Stimulated activated CD8-positive, alpha-beta memory T cell treated with anti-CD3 and anti-CD28 coated beads, Interleukin-4, amount 100 ng/mL, for 24 hours (primary cell): ENCODE measurements around the gene ERCC1.
"Not testable (repeated sequence)": the region's sequence is repeated elsewhere in the genome, so short reads cannot be mapped to it uniquely, and the experiment has no call there.

Source experiments
- DNase-seq: peaks from one replicate; pipeline ENCODE4 v3.0.0-alpha.2; 2020; ENCODE audit warnings: low read depth

ERCC1 gene

DNA sequence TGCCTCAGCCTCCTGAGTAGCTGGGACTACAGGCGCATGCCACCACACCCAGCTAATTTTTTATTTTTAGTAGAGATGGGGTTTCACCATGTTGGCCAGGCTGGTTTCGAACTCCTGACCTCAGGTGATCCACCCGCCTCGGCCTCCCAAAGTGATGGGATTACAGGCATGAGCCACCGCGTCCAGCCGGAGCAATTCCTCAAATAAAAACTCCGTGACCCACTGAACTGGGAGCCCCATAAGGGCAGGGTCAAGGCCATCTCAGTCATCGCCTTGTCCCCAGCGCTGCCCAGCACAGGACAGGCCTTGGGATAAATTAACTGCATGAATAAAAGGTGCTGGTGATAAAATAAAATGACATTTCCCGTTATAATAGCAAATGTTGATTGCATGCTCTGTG is 6.2 kb upstream of the ERCC1 start:
- DNase-seq: not testable (repeated sequence)

DNA sequence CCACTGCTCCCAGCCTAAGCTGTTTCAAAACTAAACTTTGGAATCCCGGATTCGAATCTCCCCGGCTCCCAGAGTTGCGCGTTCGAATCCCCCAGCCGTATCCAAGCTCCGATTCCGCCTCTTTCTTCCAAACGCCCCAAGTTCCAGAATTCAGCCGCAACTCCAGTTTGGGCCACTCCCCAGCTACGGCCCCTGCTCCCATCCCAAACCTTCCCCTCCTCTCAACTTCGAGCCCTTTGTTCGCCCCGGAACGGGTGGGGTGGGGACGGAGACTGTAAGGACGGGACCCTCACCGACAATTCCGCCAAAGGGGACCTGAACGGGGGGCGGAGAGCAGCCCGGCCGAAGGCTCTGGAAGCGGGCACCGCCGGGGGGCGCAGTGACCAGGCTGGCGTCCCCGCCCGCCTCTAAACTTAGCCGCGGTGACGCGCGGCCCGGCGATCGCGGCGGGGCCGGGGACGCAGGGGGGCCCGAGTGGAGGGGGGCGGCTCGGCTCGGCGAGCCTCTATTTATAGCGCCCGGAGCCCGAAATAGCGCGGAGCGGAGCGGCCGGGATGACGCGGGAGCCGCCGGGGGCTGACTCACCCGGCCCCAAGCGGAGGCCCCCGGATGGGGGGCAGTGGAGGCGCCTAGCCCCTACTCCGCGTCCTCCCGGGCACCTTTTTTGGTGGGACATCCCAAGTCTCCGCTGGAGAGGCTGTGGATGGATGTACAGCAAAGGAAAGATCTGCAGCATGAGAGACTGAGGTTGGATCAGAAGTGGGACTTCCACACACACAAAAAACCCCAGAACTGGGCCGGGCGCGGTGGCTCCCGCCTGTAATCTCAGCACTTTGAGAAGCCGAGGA is 4.9 kb upstream of the ERCC1 start:
- DNase-seq: no peak

DNA sequence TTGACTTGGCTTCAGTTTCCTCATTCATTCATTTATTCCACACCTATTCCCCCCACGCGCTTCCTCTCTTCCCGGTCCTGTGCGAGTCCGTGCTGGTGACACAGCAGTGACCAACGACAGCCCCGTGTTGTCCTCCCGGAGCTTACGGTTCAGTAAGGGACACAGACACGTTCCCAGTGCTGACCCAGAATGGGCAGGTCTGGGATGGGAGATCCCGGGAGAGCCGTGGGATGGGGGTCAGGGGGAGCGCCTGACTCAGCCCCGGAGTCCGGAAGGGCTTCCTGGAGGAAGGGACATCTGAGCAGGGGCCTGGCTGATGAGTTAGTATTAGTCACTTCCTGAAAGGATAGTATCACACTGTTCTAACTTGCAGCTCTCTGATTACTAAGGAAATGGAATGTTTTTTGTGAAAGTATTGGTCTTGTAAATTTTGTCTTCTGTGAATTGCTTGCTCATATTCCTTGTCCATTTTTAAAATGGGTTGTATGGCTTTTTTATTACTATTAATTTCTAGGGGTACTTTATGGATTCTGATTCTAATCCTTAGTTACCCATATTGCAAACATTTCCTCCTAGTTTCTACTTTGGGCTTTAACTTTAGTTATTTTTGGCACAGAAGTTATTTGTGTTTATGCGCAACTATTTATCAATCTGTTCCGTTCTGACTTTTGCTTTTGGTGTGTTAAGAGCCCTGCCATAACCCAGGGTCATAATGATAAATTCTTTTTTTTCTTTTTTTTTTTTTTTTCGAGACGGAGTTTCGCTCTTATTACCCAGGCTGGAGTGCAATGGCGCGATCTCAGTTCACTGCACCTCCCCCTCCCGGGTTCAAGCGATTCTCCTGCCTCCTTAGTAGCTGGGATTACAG is 708 bp upstream of the ERCC1 start:
- no peak for DNase-seq

DNA sequence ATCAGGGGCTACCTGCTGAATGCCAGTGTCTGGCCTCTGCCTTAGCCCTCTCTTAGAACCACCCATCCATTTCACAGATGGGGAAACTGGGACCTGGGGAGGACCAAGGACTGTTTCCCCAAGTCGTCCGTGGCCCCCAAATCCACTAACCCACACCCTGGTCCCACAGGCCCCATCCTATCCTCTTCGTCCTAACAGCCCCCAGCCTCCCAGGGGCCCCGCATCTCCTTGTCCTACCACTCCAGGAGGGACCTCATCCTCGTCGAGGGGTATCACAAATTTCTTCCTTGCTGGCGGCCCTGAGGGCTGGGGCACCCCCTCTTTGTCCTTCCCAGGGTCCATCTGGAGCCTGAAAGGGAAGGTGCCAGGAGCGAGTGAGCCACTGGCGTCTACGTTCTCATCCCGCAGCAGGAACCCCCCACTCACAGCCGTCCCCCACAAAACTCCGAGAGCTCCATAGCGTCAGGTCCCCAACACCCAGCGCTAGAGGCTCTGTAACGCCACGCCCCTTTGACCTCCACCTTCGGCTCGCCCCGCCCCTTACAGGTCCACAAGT is 606 bp downstream of the ERCC1 start:
- DNase-seq: no peak

DNA sequence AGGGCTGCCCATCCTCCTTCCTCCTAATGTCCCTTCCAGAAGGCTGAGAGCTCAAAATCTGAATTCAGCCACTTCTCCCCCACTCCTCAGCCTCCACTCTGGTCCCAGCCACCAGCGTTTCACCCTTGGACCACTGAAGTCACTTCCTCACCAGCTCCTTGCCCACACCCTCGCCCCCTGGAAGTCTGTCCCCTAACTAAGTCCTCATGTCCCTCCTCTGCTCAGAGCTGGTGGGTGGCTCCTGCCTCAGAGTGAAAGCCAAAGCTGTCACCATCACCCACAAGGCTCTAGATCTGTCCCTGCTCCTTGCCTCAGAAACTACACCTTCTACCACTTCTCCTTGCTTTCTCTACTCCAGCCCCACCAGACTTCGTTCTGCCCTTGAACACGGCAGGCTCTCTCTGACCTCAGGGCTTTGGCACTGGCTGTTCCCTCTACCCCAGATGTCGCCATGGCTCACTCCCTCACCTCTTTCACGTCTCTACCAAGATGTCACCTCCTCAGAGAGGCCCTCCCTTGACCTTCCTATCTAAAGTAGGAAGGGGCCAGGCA is 1.7 kb downstream of the ERCC1 start:
- no peak for DNase-seq

DNA sequence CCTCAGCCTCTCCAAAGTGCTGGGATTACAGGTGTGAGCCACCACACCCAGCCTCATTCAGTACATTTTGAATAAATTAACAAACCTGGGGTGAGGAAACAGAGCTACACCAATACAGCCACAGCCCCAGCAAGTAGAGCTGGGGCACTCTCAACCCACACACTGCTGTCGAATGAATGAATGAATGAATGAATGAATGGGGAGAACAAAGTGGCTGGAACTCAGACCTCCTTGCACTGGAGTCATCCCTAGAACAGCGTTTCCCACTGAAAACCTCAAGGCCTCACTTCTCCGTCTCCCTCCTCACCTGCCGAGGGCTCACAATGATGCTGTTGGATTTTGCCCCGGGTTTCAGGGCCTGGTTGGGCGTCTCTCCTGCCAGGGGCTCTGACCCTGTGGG is 2.8 kb downstream of the ERCC1 start:
- no peak for DNase-seq

DNA sequence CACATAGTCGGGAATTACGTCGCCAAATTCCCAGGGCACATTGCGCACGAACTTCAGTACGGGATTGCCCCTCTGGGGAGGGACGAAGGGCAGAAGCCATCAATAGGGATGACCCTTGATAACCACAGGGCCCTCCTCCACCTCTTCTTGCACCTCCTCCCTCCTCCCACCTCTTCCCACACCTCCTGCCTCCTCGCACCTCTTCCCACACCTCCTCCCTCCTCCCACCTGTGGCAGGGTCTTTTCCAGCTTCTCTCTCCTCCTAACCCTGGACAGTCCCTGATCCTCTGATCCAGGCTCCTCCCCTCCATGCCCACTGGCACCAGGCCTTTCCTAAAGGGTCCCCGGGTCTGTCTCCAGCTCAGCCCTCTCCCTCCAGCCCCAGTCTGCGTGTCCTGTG is 3.4 kb downstream of the ERCC1 start:
- no peak for DNase-seq

DNA sequence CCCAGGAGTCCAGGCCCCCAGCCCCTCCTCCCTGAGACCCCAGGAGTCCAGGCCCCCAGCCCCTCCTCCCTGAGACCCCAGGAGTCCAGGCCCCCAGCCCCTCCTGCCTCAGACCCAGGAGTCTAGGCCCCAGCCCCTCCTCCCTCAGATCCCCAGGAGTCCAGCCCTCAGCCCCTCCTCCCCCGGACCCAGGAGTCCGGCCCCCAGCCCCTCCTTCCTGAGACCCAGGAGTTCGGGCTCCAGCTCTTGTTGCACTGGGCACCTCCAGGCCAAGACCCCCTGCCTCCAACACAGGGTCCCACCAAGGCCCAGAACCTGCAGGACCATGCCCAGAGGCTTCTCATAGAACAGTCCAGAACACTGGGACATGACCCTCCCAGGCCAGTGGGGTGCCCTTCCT is 3.8 kb downstream of the ERCC1 start:
- DNase-seq: no peak

DNA sequence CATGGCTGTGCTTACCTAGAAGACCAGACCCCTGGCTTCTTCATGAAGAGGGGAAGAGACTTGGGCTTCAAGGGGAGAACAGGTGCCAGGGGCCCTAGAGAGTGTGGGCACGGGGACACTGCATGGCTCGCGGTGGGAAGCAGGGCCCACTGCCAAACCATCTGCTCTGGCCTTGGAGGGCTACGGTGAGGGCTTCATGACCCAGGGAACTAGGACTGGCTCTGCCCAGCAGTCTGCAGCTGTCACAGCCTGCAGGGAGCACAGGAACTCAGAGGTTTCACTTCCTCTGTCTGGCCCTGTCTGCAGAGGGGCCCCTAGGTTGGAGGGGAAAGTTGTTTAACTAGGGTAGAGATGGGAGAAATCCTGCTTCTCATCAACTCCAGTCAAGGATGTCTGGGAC is 4.3 kb downstream of the ERCC1 start:
- DNase-seq: no peak

DNA sequence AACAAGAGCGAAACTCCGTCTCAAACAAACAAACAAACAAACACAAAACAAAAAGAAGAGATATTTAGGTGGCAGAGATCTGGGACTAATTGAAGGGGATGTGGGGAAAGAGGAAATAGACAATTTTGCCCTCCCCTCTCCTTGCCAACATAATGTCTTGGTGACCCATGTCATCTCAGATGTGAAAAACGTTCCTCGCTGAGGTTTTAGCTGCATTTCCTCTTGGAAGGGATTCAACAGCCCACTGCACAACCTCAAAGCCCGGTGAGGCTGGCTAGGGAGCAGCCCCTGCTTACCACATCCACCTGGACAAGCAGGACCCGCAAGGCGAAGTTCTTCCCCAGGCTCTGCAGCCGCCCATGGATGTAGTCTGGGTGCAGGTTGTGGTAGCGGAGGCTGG is 4.9 kb downstream of the ERCC1 start:
- DNase-seq: no peak

DNA sequence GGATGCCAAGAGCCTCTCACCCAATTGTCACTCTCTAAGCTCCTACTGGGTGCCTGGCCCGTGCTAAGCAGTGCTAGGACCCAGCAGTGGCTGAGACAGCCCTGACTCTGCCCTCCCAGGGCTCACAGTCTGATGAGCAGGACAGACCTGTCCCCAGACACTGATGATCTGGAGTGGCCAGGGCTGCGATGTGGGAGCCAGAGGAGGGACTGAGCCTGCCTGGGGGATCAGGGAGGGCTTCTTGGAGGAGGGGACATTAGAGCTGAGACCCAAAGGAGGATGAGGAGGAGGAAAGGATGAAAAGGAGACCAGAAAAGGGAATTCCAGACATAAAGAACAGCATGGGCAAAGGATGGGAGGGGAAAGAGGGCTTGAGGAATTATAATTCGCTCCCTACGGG is 6.6 kb downstream of the ERCC1 start:
- DNase-seq: no peak

DNA sequence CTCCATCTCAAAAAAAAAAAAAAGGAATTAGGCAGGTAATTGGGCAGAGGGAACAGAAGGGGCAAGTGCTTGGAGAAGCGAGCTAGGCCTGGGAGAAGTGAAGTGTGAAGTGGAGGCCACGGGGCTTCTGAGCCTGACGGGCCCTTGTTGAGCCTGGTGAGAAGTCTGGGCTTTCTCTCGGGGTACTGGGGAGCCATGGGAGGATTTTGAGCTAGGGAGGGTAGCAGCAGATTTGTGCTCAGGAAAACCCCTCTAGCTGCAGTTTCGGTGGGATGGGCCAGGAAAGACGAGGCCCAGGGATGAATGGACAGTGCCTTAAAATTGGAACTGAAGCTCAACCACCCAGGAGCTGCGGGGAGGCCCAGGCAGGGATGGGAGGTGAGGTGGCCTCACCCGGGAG is 9.2 kb downstream of the ERCC1 start:
- no peak for DNase-seq

DNA sequence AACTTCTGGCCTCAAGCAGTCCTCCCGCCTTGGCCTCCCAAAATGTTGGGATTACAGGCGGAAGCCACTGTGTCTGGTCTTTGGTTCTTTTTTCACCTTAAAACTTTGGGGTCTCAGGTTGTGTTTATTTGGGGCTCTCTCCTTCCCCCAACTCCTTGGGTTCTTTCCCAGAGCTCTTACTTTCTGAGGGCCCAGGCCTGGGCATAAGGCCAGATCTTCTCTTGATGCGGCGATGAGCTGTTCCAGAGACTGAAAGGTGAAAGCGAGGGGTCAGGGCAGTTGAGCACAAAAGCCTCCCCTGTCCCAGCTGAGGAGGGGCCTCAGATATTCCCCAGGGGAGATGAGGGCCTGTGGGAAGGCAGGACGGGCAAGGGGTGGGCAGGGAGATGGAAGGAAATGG is 10.2 kb downstream of the ERCC1 start:
- no peak for DNase-seq

DNA sequence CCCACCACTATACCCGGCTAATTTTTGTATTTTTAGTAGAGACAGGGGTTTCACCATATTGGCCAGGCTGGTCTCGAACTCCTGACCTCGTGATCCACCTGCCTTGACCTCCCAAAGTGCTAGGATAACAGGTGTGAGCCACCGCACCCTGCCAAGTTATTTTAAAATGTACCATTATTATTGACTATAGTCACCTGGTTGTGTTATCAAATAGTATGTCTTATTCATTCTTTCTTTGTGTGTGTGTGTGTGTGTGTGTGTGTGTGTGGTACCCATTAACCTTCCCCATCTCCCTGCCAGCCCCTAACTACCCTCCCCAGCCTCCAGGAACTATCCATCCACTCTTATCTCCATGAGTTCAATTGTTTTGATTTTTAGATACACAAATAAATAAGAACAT is 13.4 kb downstream of the ERCC1 start:
- not testable (repeated sequence) for DNase-seq

DNA sequence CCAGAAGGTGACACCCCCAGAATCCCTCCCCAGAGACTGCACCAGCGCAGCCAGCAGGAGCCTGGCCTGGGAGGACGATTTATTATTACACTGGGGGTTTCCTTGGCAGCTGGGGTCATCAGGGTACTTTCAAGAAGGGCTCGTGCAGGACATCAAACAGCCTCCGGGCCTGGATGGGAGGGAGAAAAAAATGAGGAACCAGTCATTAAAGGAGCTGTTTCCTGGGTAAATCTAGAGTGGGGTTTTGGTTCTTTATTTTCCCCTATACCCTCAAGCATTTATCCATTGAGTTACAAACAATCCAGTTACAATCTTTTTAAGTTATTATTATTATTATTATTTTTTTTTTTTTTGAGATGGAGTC is 14.2 kb downstream of the ERCC1 start:
- DNase-seq: no peak

DNA sequence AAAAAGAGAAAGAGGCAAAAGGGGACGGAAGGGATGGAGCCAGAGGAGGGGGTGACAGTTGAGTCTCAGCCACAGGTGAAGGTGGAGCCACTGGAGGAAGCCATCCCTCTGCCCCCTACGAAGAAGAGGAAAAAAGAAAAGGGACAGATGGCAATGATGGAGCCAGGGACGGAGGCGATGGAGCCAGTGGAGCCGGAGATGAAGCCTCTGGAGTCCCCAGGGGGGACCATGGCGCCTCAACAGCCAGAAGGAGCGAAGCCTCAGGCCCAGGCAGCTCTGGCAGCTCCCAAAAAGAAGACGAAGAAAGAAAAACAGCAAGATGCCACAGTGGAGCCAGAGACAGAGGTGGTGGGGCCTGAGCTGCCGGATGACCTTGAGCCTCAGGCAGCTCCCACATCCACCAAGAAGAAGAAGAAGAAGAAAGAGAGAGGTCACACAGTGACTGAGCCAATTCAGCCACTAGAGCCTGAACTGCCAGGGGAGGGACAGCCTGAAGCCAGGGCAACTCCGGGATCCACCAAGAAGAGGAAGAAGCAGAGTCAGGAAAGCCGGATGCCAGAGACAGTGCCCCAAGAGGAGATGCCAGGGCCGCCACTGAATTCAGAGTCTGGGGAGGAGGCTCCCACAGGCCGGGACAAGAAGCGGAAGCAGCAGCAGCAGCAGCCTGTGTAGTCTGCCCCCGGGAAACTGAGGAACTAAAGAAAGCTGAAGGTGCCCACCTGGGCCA is 14.7 kb downstream of the ERCC1 start:
- no peak for DNase-seq

DNA sequence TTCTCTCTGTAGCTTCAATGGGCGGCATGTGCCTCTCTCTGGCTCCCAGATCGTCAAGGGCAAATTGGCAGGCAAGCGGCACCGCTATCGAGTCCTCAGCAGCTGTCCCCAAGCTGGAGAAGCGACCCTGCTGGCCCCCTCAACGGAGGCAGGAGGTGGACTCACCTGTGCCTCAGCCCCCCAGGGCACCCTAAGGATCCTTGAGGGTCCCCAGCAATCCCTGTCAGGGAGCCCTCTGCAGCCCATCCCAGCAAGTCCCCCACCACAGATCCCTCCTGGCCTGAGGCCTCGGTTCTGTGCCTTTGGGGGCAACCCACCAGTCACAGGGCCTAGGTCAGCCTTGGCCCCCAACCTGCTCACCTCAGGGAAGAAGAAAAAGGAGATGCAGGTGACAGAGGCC is 15.6 kb downstream of the ERCC1 start:
- no peak for DNase-seq

DNA sequence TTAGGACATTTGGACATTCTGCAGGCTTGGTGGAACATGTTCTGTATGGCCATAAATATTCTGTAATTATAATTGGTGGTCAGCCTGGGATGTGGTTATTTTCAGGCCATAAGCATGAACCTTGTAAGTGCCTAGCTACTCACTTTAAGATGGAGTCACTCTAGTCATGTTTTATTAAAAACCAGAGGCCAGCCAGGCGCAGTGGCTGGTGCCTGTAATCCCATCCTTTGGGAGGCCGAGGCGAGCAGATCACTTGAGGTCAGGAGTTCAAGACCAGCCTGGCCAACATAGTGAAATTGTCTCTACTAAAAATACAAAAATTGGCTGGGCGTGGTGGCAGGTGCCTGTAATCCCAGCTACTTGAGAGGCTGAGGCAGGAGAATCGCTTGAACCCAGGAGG is 16.1 kb downstream of the ERCC1 start:
- DNase-seq: not testable (repeated sequence)

DNA sequence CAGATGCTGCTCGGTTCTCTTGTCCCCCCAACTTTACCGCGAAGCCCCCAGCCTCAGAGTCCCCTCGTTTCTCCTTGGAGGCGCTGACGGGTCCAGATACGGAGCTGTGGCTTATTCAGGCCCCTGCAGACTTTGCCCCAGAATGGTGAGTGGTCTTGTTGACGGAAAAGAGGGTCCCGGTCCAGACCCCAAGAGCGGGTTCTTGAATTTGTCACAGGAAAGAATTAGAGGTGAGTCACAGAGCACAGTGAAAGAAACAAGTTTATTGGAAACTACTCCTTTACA is 16.7 kb downstream of the ERCC1 start:
- DNase-seq: no peak

DNA sequence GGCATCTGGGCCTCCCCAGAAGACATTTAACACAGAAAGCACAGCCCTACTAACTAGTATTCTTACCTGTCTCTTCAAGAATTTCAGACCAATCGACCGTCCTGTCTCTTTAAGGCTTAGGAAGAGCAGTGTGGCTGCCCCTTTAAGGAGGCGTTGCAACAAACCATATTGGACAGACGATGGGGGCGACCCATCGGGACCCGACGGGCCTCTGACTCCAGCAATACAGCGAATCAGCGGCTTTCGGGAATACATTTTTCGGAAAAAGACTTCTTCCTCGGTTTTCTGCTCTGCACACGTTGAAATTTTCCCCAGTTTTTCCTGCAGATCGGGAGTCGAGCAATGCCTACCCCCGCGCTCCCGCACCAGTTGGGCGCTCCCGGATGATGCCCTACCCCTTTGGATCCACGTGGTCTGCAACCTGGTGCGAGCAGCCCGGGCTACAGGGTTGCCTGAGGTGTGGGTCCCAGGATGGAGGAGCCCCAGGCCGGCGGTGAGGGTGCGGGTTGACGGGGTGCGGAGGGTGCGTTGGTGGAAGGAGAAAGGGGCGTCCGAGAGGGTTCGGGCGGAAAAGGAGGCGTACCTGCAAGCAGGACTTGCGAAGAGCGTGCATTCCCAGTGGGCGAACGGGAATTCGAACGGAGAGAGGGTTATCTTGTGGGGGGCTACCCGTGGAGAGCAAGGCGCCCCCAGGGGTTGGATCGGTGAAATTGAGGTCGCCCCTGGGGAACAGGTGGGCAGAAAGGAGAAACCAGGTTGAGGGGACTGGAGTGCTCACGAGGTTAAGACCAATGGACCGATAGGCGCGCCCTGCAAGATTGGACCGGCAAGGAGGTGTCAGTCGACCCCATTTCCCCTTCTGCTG is 17.3 kb downstream of the ERCC1 start, which contains the start of gene POLR1G:
Gene POLR1G, plus strand, starts transcription at position 419 of the 865 bp plus-strand sequence. Its CDS starts 53 bp downstream, at position 472.
- peak; percentile 71 for DNase-seq
